Caco-2 (cell line): ENCODE measurements around the gene CITED1. TPM values are rescaled to one million over a fixed set of nuclear protein-coding genes. Genes with fewer than 3 reads are reported as not detected.

ENCODE experiments used
- BruUV-seq: library from RNA; stranded (reverse); fragments of 400-500 nt; replicated peaks from 2 replicates; lab custom pipeline; 2021; lab: Mats Ljungman, UMichigan
- CTCF ChIA-PET: fragments of 300-600 bp; sonication (Branson Sonifier 250); formaldehyde crosslinking; loops from one replicate; lab custom pipeline; 2022; ENCODE audit warnings: antibody characterized with exemption; lab: Charles Lee
- POLR2A ChIA-PET: fragments of 300-600 bp; sonication (Branson Sonifier 250); formaldehyde crosslinking; loops from one replicate; lab custom pipeline; 2022; ENCODE audit warnings: antibody characterized with exemption; lab: Charles Lee
- DNase-seq, 2 experiments: peaks; one replicate each; pipeline versions ENCODE4 v3.0.0 to v3.0.0-alpha.2; 2020 to 2022
- H3K27me3 ChIP-seq: replicated peaks from 2 replicates; pipeline ENCODE4 v1.6.0; 2011; ENCODE audit warnings: low read length; ENCODE audit not compliant: control insufficient read depth, insufficient read depth
- H3K36me3 ChIP-seq: 2 replicates; pipeline ENCODE4 v1.5.1; 2011; ENCODE audit warnings: low read length; ENCODE audit not compliant: control insufficient read depth, insufficient read depth
- H3K4me1 ChIP-seq: fragments of 250-450 bp; sonication (Bioruptor Pico); 2 replicates; pipeline ENCODE4 v1.5.1; 2020; ENCODE audit warnings: mild to moderate bottlenecking
- H3K4me3 ChIP-seq: 2 replicates; pipeline ENCODE4 v1.5.1; 2011; ENCODE audit warnings: low read depth, mild to moderate bottlenecking, control low read depth, low read length
- H3K9me3 ChIP-seq: fragments of 250-450 bp; sonication (Bioruptor Pico); 2 replicates; pipeline ENCODE4 v1.5.1; 2020; ENCODE audit warnings: mild to moderate bottlenecking, moderate library complexity
- H3K27ac Mint-ChIP-seq: one replicate; pipeline ENCODE4 v1.8.0; 2022; ENCODE audit warnings: mixed read lengths; ENCODE audit not compliant: unreplicated experiment
- H3K27me3 Mint-ChIP-seq: one replicate; pipeline ENCODE4 v1.8.0; 2022; ENCODE audit warnings: mixed read lengths; ENCODE audit not compliant: insufficient read depth, unreplicated experiment
- H3K36me3 Mint-ChIP-seq: one replicate; pipeline ENCODE4 v1.8.0; 2022; ENCODE audit warnings: mild to moderate bottlenecking, mixed read lengths; ENCODE audit not compliant: insufficient read depth, unreplicated experiment
- H3K4me1 Mint-ChIP-seq: one replicate; pipeline ENCODE4 v1.8.0; 2022; ENCODE audit warnings: low read depth, mixed read lengths; ENCODE audit not compliant: unreplicated experiment
- H3K4me3 Mint-ChIP-seq: one replicate; pipeline ENCODE4 v1.8.0; 2022; ENCODE audit warnings: mild to moderate bottlenecking, moderate library complexity, mixed read lengths; ENCODE audit not compliant: unreplicated experiment
- H3K9me3 Mint-ChIP-seq: one replicate; pipeline ENCODE4 v1.8.0; 2022; ENCODE audit warnings: mixed read lengths; ENCODE audit not compliant: unreplicated experiment
- CTCF ChIP-seq, 2 experiments: fragments of 200-600 bp in 1 of 2; IDR thresholded peaks; 1 replicate in 1 of 2; 2 replicates in 1 of 2; pipeline versions ENCODE4 v1.5.1 to v1.8.0; 2011 to 2022; ENCODE audit warnings: antibody characterized with exemption in 1 of 2, control low read depth in 1 of 2, inconsistent platforms in 1 of 2, low read depth in 1 of 2, low read length in 1 of 2, mild to moderate bottlenecking in 1 of 2, moderate library complexity in 1 of 2; ENCODE audit not compliant: insufficient read depth in 1 of 2, severe bottlenecking in 1 of 2, unreplicated experiment in 1 of 2
- intact Hi-C: fragments of 100-400 bp; cut with micrococcal nuclease; formaldehyde crosslinking; loops from one replicate; pipeline ENCODE4 v1.10.0; 2022; ENCODE audit not compliant: unreplicated experiment
- total RNA-seq: library from RNA; stranded (reverse); gene quantifications from 2 replicates; pipeline ENCODE4 v1.2.3, GENCODE V29; 2022

CITED1 gene
- total RNA-seq, 1 experiment from 2014 or later: 1.3 TPM

- no peaks in the 10 kb centered on the region for H3K9me3 ChIP-seq
- no peaks in the 10 kb centered on the region for H3K27me3 Mint-ChIP-seq
Observed at GRCh38 chrX:72317139-72317538, 11.4 kb upstream of the CITED1 start.

DNA sequence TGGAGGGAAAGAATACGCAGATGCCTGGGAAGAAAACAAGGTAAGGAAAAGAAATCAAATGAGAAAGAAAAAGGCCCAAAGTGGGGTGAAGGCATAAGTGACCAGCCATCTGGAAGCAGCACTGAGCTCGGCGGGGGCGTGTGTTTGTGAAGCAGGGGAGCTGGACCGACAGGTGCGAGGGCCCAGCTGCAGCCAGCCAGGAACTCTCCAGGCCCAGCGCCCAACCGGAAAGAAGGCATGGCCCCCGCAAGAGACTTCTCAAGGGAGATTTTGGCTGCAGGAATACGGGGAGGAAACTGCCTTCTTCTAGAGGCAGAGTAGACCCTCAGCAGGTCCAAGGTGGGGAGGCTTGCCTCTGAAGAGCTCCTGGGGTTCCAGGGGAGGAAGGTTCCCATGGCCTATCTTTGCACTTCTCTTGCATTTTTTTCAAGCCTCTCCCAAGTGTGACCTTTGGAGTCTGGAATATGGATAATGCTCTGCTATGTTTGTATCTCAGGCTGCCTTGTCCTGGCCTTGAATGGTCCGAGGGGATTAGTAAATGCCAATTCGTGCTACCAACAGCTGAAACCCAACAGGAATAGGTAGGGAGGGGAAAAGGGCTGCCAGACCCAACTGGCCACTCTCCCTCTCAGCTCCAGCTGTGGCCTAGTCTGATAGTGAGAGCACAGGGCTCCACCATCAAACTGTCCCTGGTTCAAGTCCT, 10.8 kb upstream of the CITED1 start:
- no peak overlapping the region for H3K4me3 ChIP-seq
- Mint-ChIP-seq H3K4me3 (no peak overlapping the region), H3K27ac (no peak overlapping the region), H3K27me3 (no peaks in the 10 kb centered on the region), H3K36me3 (no peaks in the 10 kb centered on the region), H3K9me3 (no peaks in the 10 kb centered on the region), H3K4me1 (no peaks in the 10 kb centered on the region)
- no peaks in the 10 kb centered on the region for H3K9me3 ChIP-seq
- DNase-seq: no peak
- intact Hi-C loops: no loop called here
- BruUV-seq: no TSS peak
- H3K27me3 ChIP-seq: no peaks in the 10 kb centered on the region
- CTCF ChIA-PET: no interaction called here
- no peaks in the 10 kb centered on the region for H3K36me3 ChIP-seq
- POLR2A ChIA-PET: no interaction called here
- H3K4me1 ChIP-seq: 0 out of 2 replicates have a peak, but pooled peaks cover 5% of the 10 kb centered on the region
- TF ChIP-seq CTCF (IDR thresholded peaks at IDR 0.05; ENCODE audit: insufficient read depth in 1 of 2, low read depth in 1 of 2, low read length in 1 of 2, severe bottlenecking in 1 of 2, unreplicated experiment in 1 of 2): no peak

More at GRCh38 chrX:72317139-72317538, 11.4 kb upstream of the CITED1 start:
- no TSS peak for BruUV-seq
- no peak for DNase-seq
- H3K36me3 Mint-ChIP-seq: no peaks in the 10 kb centered on the region
- H3K27me3 ChIP-seq: no peaks in the 10 kb centered on the region
- H3K27ac Mint-ChIP-seq: no peak overlapping the region
- 0 out of 2 replicates have a peak, but pooled peaks cover 5% of the 10 kb centered on the region for H3K4me1 ChIP-seq
- POLR2A ChIA-PET: no interaction called here
- H3K36me3 ChIP-seq: no peaks in the 10 kb centered on the region
- no peak overlapping the region for H3K4me3 ChIP-seq
- no peak for TF ChIP-seq CTCF (IDR thresholded peaks at IDR 0.05; ENCODE audit: insufficient read depth in 1 of 2, low read depth in 1 of 2, low read length in 1 of 2, severe bottlenecking in 1 of 2, unreplicated experiment in 1 of 2)
- no peak overlapping the region for H3K4me3 Mint-ChIP-seq
- intact Hi-C loops: no loop called here
- no peaks in the 10 kb centered on the region for H3K4me1 Mint-ChIP-seq
- no peaks in the 10 kb centered on the region for H3K9me3 Mint-ChIP-seq
- CTCF ChIA-PET: no interaction called here

DNA sequence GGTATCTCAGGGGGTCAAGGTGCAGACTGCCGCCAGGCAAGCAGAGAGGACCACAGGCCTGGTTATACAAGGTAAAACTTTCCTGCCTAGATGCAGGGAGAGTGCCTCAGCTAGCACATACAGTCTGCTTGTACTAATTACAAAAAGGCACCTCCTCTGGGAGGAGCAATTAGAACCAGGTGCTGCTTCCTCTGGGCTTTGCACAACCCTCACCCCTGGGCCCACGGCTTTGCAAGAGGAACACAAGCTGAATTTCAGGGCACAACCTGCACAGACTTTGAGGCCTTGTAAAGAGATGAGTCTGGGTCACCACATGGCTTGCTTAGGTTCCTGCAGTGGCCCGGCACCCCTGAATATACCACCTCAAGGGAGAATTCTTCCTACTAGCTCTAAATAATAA, 9.2 kb upstream of the CITED1 start:
- Histone ChIP-seq H3K27me3 (no peaks in the 10 kb centered on the region), H3K9me3 (no peaks in the 10 kb centered on the region), H3K4me3 (no peak overlapping the region), H3K36me3 (no peaks in the 10 kb centered on the region), H3K4me1 (0 out of 2 replicates have a peak, but pooled peaks cover 5% of the 10 kb centered on the region)
- no TSS peak for BruUV-seq
- POLR2A ChIA-PET: no interaction called here
- intact Hi-C loops: no loop called here
- TF ChIP-seq CTCF (IDR thresholded peaks at IDR 0.05; ENCODE audit: insufficient read depth in 1 of 2, low read depth in 1 of 2, low read length in 1 of 2, severe bottlenecking in 1 of 2, unreplicated experiment in 1 of 2): no peak
- no peaks in the 10 kb centered on the region for H3K27me3 Mint-ChIP-seq
- H3K4me1 Mint-ChIP-seq: no peaks in the 10 kb centered on the region
- no peaks in the 10 kb centered on the region for H3K36me3 Mint-ChIP-seq
- H3K4me3 Mint-ChIP-seq: no peak overlapping the region
- CTCF ChIA-PET: interaction anchor here (0.6 kb wide), 1 partner anchor 237 kb away, joined by 5 read pairs; no protein-coding TSS in a partner anchor
- no peak for DNase-seq
- no peaks in the 10 kb centered on the region for H3K9me3 Mint-ChIP-seq
- no peak overlapping the region for H3K27ac Mint-ChIP-seq
